HG03558 (cell line): ENCODE measurements around the gene CBX6.
"Not testable (repeated sequence)": the region's sequence is repeated elsewhere in the genome, so short reads cannot be mapped to it uniquely, and the experiment has no call there.

ENCODE experiments used
- ATAC-seq: cut with Tn5 transposase; IDR thresholded peaks from one replicate; pipeline ENCODE4 v1.9.1; 2021; ENCODE audit warnings: moderate number of reproducible peaks; ENCODE audit not compliant: unreplicated experiment; ENCODE audit errors: extremely low read depth

The CBX6 gene

DNA sequence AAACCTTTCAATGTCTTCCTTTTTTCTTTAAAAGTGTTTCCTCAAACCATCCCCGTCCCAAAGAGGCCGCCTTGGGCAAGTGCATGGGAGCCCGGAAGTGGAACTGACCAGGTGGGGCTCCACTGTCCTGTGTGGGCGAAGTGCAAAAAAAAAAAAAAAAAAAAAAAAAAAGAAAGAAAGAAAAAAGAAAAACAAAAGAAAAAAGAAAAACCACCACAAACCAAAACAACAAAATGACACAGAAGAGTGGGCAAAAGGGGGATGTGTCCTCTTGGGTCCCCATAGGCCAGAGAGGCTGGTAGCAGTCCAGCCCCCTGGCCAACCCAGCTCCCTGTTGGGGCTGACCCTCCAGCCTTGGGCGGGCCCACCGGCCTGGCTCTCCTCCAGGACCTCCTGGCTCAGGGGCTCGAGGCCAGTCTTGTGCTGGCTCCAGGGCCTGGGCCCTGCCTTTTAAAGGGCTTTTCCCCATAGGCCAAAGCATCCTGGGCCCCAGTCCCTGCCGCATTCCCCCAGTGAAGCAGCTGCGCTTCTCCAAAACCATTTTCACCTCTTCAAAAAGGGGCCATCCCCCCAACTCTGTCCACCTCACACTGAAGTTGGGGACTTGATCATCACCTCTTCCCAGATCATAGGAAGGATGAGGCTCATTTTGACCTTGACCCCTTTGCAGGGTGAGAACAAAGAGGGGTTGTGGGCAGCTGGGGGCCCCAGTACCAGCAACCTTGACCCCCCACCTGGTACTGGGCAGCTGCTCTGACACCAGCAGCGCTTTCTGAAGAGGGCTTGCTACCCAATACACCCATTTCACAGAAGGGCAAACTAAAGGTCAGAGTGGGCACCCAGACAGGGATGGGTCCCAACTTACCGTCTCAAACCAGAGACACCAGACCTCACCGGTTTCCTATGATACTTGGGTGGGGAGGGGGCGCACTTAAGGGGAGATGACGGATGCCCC lies 9.4 kb downstream of the CBX6 start:
- ATAC-seq = no peak

DNA sequence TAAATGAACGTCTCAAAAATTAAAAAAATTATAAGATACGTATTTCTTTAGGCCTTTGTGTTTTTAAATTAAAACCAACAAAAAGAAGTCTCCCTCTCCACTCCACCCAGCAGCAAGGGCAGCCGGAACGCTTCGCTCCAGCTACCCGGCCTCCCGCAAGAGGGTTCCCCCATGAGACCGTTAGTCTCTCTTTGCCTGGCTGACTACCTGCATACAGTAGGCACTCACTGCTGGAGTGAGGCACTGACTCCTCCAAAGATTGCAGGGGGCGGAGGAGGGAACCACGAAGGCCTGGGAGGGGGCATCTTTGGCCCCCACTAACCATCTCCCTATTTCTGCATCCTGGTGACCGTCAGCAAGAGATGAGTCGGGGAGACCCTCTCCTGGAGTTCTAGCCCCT lies 10.1 kb downstream of the CBX6 start:
- no peak for ATAC-seq

DNA sequence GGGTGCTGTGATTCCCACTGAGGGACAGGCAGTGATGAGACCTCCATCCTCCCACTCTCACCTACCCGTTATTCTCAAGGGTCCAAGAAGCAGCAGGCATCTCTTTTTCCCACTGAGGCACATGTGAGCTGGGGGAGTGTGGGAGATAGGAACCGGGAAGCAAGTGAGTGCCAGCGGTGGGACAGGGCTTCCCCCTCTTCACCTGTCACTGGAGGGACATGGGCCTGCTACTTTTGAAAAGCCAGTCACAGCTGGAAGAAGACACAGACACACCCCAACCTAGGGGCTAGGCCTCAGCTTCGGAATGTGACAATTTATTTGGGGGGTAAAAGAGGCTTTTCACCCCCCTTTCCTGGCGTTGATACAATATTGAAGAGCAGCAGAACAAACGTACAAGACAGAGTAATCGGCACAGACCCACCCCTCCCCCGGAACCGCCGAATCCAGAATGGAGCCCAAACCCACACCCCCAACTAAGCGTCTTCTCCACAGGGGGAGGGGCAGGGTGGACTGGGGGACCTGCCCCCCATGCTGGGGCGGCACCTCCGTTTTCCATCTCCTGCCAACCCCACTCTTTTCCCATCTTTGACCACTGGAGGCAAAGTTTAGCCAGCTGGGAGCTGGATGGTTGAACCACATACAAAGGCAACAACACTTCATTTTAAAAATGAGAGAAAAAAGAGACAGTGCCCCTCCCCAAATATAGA lies 10.7 kb downstream of the CBX6 start:
- no peak for ATAC-seq

DNA sequence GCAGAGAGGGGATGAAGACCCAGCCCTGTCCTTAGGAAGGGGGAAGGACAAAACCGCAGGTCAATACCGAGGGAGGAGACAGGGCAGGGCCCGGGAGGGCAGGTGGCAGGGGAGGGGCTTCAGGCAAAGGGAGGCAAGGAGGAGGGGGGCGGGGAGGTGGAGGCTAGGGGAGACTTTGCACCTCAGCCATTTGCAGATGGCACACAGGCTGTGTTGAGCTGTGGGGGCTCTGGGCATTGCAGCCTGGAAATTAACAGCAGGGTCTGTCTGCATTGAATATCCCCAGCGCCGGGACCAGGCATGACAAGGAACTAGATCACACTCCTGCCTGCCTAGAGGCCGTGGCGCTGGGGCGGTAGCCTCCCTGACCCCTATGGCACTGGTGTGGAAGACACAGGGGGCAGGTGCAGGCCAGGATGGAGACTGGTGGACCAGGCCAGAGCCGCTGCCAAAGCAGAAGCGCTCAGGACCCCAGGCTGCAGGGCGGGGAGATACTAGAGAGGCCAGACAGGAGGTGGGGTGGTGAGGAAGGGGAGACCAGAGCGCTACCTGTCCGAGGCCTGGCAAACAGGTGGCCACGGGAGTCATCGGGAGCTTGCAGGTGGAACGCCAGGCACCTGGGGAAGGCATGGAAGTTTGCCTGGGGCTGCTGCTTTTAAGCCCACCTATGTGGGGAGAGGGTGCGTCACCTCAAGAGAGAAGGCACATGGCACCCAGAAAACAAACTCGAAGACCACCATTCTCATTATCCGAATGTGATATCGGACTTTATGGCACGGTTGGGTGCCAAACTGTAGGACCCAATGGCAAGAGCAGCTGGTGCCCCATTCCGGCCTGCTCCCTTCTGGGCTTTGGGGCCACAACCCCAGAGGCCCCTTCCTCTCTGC lies 11.5 kb downstream of the CBX6 start:
- ATAC-seq = no peak

DNA sequence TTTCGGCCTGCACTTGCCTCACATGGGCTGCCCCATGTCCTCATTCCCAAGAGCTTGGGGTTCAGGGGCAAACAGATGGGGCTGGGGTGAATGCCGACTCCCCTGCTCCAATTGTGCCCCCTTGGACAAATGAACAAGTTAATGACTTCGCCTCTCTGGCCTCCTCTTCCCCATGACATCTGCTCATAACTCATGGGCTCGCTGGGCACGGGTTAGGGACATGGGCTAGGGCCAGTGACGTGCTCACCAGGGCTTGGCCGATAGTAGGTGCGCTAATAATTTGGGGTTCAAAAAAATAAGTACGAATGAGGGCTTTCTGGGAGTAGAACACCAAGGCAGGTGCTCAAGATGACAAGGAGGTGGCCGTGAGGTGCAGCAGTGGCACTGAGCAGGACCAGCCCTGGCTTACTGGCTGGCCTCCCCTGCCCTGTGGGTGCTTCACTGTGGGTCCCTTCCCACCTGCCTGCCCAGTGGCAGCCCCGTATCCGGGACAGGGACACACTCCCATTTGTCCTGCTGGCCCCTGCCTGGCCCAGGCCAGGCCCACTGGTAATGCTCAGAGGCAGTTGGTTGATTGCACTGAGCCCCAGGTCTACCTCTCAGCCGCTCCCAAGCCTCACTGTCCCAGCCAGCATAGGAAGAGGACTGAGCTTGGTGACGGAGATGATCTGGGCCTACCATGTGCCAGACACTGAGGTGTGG lies 12.3 kb downstream of the CBX6 start:
- no peak for ATAC-seq

DNA sequence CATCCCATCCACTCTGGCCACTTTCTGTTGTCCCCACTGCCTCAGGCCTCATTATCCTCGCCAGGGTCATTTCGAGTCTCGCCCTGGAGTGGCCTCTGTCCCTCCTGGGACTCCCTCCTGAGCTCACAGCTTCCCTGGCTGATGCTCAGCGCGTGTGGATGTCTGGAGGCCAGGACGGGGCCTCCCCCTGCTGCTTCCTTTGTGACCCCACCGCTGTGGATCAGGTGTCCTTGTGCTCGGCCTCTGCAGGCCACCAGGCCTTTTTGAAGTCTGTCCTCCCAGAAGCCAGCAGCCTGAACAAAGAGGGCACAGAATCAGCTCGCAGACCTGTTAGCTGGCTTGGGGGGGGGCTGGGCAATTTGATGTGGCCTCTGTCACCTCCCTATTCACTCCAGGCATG lies 13.5 kb downstream of the CBX6 start:
- no peak for ATAC-seq

DNA sequence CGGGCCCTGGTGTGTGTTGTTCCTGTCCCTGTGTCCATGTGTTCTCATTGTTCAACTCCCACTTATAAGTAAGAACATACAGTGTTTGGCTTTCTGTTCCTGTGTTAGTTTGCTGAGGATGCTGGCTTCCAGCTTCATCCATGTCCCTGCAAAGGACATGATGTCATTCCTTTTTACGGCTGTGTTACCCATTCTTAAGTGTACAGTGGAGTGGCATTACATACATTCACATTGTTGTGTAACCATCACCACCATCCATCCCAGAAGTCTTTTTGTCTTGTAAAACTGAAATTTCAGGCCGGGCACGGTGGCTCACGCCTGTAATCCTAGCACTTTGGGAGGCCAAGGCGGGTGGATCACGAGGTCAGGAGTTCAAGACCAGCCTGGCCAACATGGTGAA lies 17.5 kb downstream of the CBX6 start:
- ATAC-seq = not testable (repeated sequence)

DNA sequence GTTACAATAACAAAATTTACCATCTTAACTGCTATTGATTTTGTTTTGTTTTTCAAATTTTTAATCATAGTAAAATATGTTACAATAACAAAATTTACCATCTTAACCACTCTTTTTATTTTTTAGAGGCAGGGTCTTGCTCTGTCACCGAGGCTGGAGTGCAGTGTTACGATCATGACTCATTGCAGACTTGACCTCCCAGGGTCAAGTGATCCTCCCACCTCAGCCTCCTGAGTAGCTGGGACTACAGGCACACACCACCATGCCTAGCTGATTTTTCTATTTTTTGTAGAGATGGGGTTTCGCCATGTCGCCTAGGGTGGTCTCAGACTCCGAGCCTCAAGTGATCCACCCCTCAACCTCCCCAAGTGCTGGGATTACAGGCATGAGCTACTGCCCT lies 18.1 kb downstream of the CBX6 start:
- ATAC-seq = not testable (repeated sequence)

DNA sequence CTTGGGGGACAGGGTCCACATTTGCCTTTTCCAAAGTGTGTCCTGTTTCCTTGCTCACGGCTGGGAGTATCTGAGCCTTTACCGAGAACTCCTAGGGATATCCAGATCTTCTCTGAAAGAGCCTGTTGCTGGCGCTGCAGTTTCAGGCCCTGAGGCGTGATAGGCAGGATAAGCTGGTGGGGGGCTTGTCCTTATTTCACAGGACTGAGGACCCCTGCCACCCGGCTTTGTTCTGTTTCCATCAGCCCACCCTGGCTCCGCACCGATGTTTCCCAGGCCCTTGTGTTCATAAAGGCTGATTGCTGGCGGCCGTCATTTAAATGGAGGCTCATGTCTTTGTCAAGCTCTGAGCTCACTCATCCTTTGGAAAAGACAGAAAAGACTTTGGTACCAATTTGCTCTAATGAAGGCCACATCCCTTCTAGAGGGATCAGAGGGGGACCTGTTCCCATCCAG lies 18.8 kb downstream of the CBX6 start:
- no peak for ATAC-seq

DNA sequence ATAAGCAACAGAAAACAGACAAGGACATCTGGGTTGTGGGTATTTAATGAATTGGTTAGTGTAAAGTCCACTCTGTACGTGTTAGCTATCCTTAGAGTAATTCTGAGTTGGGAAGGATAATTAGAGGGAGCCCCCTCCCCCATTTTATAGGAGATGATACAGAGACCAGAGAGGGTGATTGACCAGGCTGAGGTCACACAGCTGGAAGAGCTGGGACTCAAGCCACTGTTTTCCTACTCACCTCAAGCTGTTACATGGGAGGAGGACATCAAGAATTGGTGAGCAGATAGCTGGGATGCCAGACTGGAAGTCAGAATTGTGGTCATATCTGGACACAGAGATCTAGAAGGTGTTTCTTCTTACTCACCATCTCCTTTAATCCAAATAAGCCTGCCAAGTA lies 19.5 kb downstream of the CBX6 start:
- ATAC-seq = no peak

DNA sequence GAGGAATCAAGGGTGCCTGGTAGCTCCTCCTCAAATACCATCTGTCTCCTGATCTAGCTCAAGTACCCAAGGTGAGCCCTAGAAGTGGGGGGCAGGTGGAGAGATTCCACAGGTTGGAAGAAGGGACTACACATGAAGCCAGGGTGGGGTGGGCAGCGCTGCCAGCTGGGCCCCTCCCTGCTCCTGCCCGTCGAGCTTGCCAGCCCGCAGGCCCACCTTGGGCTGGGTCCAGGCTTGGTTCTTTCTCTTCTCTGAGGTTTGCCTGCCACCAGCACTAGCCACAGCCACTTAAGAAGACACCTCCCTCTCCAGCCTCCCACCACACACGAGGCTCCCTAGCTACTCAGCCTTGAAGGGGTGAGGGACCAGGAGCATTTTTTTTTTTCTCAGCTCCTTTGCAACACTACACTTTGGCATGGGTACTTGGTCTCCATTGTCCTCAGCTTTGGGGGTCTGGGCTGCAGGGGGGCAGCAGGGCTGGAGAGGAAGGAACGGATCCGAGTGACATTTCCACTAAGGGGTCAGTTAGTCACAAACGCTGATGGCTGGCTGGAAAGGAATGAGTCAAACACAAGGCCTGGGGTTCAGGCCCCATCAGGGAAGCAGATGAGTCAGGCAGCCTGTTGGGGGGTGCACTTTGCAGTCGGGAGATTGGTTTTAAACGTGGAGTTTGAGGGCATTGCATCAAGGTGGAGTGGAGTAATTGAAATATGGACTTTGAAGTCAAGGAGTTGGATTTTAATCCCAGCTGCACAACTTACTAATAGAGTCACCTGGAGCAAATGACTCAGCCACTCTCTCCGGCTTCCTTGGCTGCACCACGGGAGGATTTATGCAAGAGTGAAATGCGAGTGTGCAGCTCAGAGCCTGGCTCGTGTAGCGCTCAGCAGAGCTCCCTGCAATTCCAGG lies 20.8 kb downstream of the CBX6 start:
- ATAC-seq = no peak

DNA sequence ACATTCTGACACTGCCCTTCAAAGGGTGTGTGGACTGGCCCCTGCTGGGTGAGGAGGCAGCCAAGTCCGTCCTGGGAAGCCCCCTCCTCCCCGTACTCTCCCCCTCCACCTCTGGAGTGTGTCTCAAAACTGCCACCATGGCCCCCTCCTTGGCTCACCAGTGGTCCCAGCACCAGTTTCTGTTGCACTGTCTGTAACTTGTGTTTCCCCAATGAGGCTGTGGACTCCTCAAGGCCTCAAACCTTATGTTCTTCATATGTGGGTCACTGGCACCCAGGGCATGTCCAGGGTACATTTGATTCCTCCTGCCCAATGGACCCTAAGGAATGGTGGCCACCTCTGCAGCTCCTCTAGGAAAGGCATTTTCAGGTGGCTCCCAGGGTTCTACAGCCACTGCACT lies 21.6 kb downstream of the CBX6 start:
- no peak for ATAC-seq

DNA sequence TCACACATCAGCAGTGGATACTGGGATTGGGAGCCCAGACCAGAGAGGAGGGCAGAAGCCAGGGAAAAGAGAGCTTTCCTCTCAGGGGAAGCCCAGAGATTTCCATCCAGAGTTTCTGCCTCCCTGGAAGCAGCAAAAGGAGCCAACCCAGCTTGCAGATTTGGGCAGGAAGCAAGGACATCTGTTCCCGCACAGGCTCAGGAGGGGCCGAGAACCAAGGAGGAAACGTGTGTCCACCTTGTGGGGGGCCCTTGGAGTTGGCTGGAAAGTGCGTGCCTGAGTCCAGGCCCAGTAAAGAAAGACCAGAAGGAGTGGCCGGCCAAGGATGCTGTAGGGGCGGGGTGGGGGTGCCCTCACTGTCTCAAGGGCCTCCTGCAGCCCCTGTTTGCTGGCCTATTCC lies 22.2 kb downstream of the CBX6 start:
- ATAC-seq = no peak

DNA sequence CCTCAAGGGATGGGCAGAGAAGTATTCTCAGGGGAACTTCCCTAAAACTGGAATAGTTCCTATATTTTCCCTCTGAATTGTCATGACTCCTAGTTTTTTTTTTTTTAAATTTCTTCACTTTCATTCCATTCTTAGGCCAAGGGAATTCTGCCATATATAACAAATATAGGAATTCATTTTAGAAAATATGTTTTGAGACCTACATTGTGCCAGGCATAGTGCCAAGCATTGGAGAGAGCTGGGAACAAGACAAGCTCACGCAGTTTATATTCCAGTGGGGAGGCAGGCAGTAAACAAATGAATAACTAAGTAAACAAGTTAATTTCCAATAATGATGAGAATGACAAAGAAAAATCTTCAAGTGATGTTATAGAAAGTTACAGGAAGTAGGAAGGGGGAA lies 25.6 kb downstream of the CBX6 start:
- no peak for ATAC-seq

DNA sequence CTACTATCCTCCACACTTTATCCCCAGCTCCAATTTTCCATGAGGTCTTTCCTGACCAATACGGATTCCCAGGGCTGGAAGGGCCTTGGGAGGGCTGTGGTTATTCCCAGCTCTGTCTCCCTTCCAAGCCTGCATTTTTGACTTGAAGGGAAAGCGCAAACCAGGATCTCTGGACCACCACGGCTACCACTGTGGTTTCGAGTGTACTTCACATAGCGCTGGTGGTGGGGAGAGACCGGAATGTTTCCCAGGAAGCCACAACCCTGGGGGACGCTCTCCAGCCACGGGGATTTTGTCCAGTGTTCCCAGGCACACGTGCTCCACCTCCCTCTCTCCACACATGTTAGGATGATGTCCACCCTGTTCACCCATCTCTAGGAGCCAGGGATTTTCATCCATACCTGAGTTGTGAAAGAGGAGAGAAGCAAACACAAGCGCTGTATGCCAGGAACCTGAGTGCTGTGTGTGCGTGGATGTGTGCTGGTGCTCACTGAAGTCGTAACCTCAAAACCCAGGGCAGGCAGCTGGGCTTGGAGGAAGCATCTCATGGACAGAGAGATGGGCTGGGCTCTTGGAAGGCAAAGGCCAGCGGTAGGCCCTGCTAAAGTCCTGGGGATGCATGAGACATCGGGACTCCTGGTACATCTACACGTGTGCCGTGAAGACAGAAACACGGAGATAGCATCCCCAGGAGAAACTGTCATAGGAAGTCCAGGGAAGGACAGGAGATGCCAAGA lies 26.8 kb downstream of the CBX6 start:
- ATAC-seq = no peak

DNA sequence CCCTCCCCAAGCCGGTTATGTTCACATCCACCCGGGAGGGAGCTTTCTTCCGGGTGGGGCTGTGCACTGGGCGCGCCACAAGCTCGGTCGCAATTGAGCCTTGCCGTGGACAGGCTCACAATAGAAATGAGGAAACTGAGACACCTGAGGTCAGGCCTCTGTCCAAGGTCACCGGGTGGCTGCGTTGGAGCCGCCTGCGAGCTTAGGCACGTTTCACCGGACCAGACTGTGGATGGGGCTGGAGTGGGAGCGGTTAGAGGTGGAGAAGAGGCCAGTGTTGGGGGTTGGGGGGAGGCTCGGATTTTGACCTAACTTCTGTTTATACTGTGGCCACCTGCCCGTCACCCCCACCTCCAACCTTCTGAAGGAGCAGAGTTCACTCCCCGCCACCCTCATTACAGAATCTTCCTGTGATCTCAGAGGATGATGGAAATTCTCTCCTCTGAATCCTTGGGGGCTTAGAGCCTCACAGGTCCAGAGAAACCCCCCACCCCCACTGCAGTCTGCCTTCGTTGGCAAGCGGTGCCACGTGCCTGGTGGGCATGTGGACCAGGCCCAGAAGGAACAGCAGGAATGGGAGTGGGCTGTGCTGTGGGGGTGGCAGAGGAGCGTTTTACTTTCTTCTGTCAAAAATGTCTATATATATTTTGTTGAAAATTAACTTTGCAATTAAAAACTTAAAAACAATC lies 27.6 kb downstream of the CBX6 start:
- no peak for ATAC-seq

DNA sequence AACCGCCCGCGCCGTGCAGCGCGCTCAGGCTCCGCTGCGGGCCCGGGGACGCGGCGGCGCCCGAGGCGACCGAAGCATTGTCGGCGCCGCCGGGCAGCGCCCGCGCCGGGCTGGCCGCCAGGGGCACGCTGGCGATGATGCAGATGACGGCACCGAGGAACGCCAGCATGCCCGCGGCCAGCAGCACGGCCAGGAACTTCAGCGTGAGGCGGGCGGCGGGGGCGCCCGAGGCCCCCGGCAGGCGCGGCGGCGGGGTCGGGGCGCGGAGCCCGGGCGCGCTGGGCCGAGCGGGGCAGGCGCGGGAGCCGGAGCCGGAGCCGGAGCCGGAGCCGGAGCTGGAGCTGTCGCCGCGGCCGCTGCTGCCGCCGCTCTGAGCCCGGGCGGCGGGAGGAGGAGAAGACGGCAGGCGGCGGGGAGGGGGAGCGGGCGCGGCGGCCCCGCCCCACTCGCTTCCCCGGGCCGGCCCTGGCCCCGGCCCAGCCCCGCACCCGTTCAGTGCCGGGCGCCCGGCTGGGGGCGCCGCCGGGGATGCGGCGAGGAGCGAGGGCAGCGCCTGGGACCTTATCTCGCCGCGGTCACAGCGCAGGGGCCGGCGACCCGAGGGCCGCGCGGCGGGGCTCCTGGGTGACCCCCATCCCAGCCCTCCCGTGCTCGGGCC lies 28.2 kb downstream of the CBX6 start, which contains the start of gene NPTXR:
Gene NPTXR (minus strand): TSS at position 372 of the 658 bp plus-strand sequence.
- no peak for ATAC-seq
